ENCODE data around the gene COL5A1.

Gene COL5A1

GRCh38 chr9:134717924-134718645 is 76.5 kb downstream of the COL5A1 start:
- no peaks in the 10 kb centered on the region for H3K9me3 Mint-ChIP-seq
- no peaks in the 10 kb centered on the region for H3K4me1 Mint-ChIP-seq
- no peaks in the 10 kb centered on the region for H3K36me3 Mint-ChIP-seq
- peaks cover 2% of the 10 kb centered on the region for H3K27me3 Mint-ChIP-seq
- H3K4me3 Mint-ChIP-seq, result no peak overlapping the region
- no peak overlapping the region for H3K27ac Mint-ChIP-seq

GRCh38 chr9:134719331-134719730 is 77.7 kb downstream of the COL5A1 start:
- Mint-ChIP-seq H3K27me3 (peaks cover 4% of the 10 kb centered on the region), H3K4me1 (no peaks in the 10 kb centered on the region), H3K27ac (no peak overlapping the region), H3K9me3 (no peaks in the 10 kb centered on the region), H3K4me3 (no peak overlapping the region), H3K36me3 (no peaks in the 10 kb centered on the region)

- Mint-ChIP-seq H3K4me1 (peaks cover under 1% of the 10 kb centered on the region), H3K27me3 (peaks cover 4% of the 10 kb centered on the region), H3K36me3 (no peaks in the 10 kb centered on the region), H3K27ac (no peak overlapping the region), H3K4me3 (no peak overlapping the region), H3K9me3 (no peaks in the 10 kb centered on the region)
Observed at GRCh38 chr9:134720136-134720753, 78.6 kb downstream of the COL5A1 start.

- Mint-ChIP-seq H3K4me3 (no peak overlapping the region), H3K9me3 (no peaks in the 10 kb centered on the region), H3K36me3 (no peaks in the 10 kb centered on the region), H3K4me1 (peaks cover 5% of the 10 kb centered on the region), H3K27ac (no peak overlapping the region), H3K27me3 (peaks cover 5% of the 10 kb centered on the region)
Observed at GRCh38 chr9:134720796-134721195, 79.2 kb downstream of the COL5A1 start.

GRCh38 chr9:134721344-134721743 is 79.7 kb downstream of the COL5A1 start:
- Mint-ChIP-seq H3K4me1 (peaks cover 5% of the 10 kb centered on the region), H3K9me3 (no peaks in the 10 kb centered on the region), H3K27me3 (peaks cover 5% of the 10 kb centered on the region), H3K27ac (no peak overlapping the region), H3K36me3 (no peaks in the 10 kb centered on the region), H3K4me3 (no peak overlapping the region)

GRCh38 chr9:134722120-134722701 is 80.6 kb downstream of the COL5A1 start:
- peaks cover 5% of the 10 kb centered on the region for H3K4me1 Mint-ChIP-seq
- H3K27me3 Mint-ChIP-seq, result peaks cover 5% of the 10 kb centered on the region
- H3K4me3 Mint-ChIP-seq, result no peak overlapping the region
- no peak overlapping the region for H3K27ac Mint-ChIP-seq
- H3K9me3 Mint-ChIP-seq, result no peaks in the 10 kb centered on the region
- H3K36me3 Mint-ChIP-seq, result no peaks in the 10 kb centered on the region

- no peak overlapping the region for H3K27ac Mint-ChIP-seq
- H3K27me3 Mint-ChIP-seq, result peaks cover 5% of the 10 kb centered on the region
- peaks cover 5% of the 10 kb centered on the region for H3K4me1 Mint-ChIP-seq
- no peaks in the 10 kb centered on the region for H3K36me3 Mint-ChIP-seq
- H3K4me3 Mint-ChIP-seq, result no peak overlapping the region
- H3K9me3 Mint-ChIP-seq, result no peaks in the 10 kb centered on the region
Observed at GRCh38 chr9:134723037-134723436, 81.4 kb downstream of the COL5A1 start.

GRCh38 chr9:134723491-134724190 is 82.0 kb downstream of the COL5A1 start:
- H3K27ac Mint-ChIP-seq, result no peak overlapping the region
- H3K27me3 Mint-ChIP-seq, result peaks cover 5% of the 10 kb centered on the region
- H3K4me1 Mint-ChIP-seq, result peaks cover 5% of the 10 kb centered on the region
- no peaks in the 10 kb centered on the region for H3K9me3 Mint-ChIP-seq
- H3K36me3 Mint-ChIP-seq, result no peaks in the 10 kb centered on the region
- no peak overlapping the region for H3K4me3 Mint-ChIP-seq

- Mint-ChIP-seq H3K4me1 (peaks cover 5% of the 10 kb centered on the region), H3K36me3 (no peaks in the 10 kb centered on the region), H3K4me3 (no peak overlapping the region), H3K9me3 (no peaks in the 10 kb centered on the region), H3K27ac (no peak overlapping the region), H3K27me3 (peaks cover 5% of the 10 kb centered on the region)
Observed at GRCh38 chr9:134724202-134724911, 82.8 kb downstream of the COL5A1 start.

GRCh38 chr9:134724912-134725604 is 83.5 kb downstream of the COL5A1 start:
- peaks cover 5% of the 10 kb centered on the region for H3K4me1 Mint-ChIP-seq
- H3K27me3 Mint-ChIP-seq, result peaks cover 5% of the 10 kb centered on the region
- H3K4me3 Mint-ChIP-seq, result no peak overlapping the region

GRCh38 chr9:134725605-134725940 is 84.0 kb downstream of the COL5A1 start:
- Mint-ChIP-seq H3K27me3 (peaks cover 5% of the 10 kb centered on the region), H3K36me3 (no peaks in the 10 kb centered on the region), H3K9me3 (no peaks in the 10 kb centered on the region)

More at GRCh38 chr9:134724912-134725604, 83.5 kb downstream of the COL5A1 start:
- no peaks in the 10 kb centered on the region for H3K9me3 Mint-ChIP-seq
- no peaks in the 10 kb centered on the region for H3K36me3 Mint-ChIP-seq
- H3K27ac Mint-ChIP-seq, result no peak overlapping the region

GRCh38 chr9:134726026-134726721 is 84.6 kb downstream of the COL5A1 start:
- Mint-ChIP-seq H3K36me3 (no peaks in the 10 kb centered on the region), H3K4me1 (peaks cover 5% of the 10 kb centered on the region), H3K27ac (no peak overlapping the region), H3K9me3 (no peaks in the 10 kb centered on the region), H3K27me3 (peaks cover 5% of the 10 kb centered on the region), H3K4me3 (no peak overlapping the region)

More at GRCh38 chr9:134725605-134725940, 84.0 kb downstream of the COL5A1 start:
- Mint-ChIP-seq H3K27ac (no peak overlapping the region), H3K4me3 (no peak overlapping the region), H3K4me1 (peaks cover 5% of the 10 kb centered on the region)

GRCh38 chr9:134726722-134727034 is 85.1 kb downstream of the COL5A1 start:
- H3K27ac Mint-ChIP-seq, result no peak overlapping the region
- peaks cover 5% of the 10 kb centered on the region for H3K27me3 Mint-ChIP-seq
- peaks cover 5% of the 10 kb centered on the region for H3K4me1 Mint-ChIP-seq
- no peaks in the 10 kb centered on the region for H3K36me3 Mint-ChIP-seq
- no peaks in the 10 kb centered on the region for H3K9me3 Mint-ChIP-seq
- no peak overlapping the region for H3K4me3 Mint-ChIP-seq

- peaks cover 5% of the 10 kb centered on the region for H3K4me1 Mint-ChIP-seq
- H3K9me3 Mint-ChIP-seq, result no peaks in the 10 kb centered on the region
- H3K27me3 Mint-ChIP-seq, result peaks cover 2% of the 10 kb centered on the region
- no peak overlapping the region for H3K4me3 Mint-ChIP-seq
- H3K27ac Mint-ChIP-seq, result no peak overlapping the region
- no peaks in the 10 kb centered on the region for H3K36me3 Mint-ChIP-seq
Observed at GRCh38 chr9:134728021-134728795, 86.6 kb downstream of the COL5A1 start.

Data from activated naive CD4-positive, alpha-beta T cell treated with anti-CD3 and anti-CD28 coated beads, Interleukin-2, amount 50 U/mL, for 24 hours (primary cell).